OCI-LY1 (cell line): ENCODE measurements around the gene ZNF710.
"Not testable (repeated sequence)": the region's sequence is repeated elsewhere in the genome, so short reads cannot be mapped to it uniquely, and the experiment has no call there.

Experiments used
- H2AFZ ChIP-seq: fragments of 200-600 bp; sonication (generic), shearing (Covaris generic); 2 replicates; pipeline ENCODE4 v1.6.0; 2014; ENCODE audit warnings: antibody characterized with exemption, mild to moderate bottlenecking, low read length
- H3F3A ChIP-seq: fragments of 200-600 bp; sonication (generic), shearing (Covaris generic); 2 replicates; pipeline ENCODE4 v1.6.0; 2014; ENCODE audit warnings: mild to moderate bottlenecking, antibody characterized with exemption, low read length, moderate library complexity; ENCODE audit not compliant: insufficient read depth
- H3K27ac ChIP-seq: fragments of 200-600 bp; sonication (generic); 2 replicates; pipeline ENCODE4 v1.5.1; 2014; ENCODE audit warnings: low read length, mixed run types, mild to moderate bottlenecking, low read depth; ENCODE audit not compliant: poor library complexity, severe bottlenecking
- H3K27me3 ChIP-seq: fragments of 200-600 bp; sonication (generic); 2 replicates; pipeline ENCODE4 v1.6.0; 2014; ENCODE audit warnings: antibody characterized with exemption, mild to moderate bottlenecking, low read length, moderate library complexity; ENCODE audit not compliant: insufficient read depth
- H3K36me3 ChIP-seq: fragments of 200-600 bp; sonication (generic); 2 replicates; pipeline ENCODE4 v1.6.1; 2014; ENCODE audit warnings: mild to moderate bottlenecking, antibody characterized with exemption, low read length, moderate library complexity, mixed read lengths; ENCODE audit not compliant: insufficient read depth
- H3K4me1 ChIP-seq: fragments of 200-600 bp; sonication (generic); 2 replicates; pipeline ENCODE4 v1.5.1; 2014; ENCODE audit warnings: mild to moderate bottlenecking, low read length, moderate library complexity; ENCODE audit not compliant: insufficient read depth, severe bottlenecking
- H3K4me2 ChIP-seq: fragments of 200-600 bp; sonication (generic), shearing (Covaris generic); 2 replicates; pipeline ENCODE4 v1.6.1; 2014; ENCODE audit warnings: low read length
- H3K4me3 ChIP-seq: fragments of 200-600 bp; sonication (generic); 2 replicates; pipeline ENCODE4 v1.5.1; 2014; ENCODE audit warnings: low read length, low read depth, mild to moderate bottlenecking, mixed read lengths; ENCODE audit not compliant: poor library complexity, severe bottlenecking
- H3K79me2 ChIP-seq: fragments of 200-600 bp; shearing (Covaris generic); 2 replicates; pipeline ENCODE4 v1.6.1; 2016; ENCODE audit warnings: mixed run types, low read length, mixed read lengths; ENCODE audit not compliant: insufficient read depth
- H3K9ac ChIP-seq: fragments of 200-600 bp; sonication (generic), shearing (Covaris generic); 2 replicates; pipeline ENCODE4 v1.6.1; 2014; ENCODE audit warnings: mild to moderate bottlenecking, low read length, mixed read lengths
- H3K9me2 ChIP-seq: fragments of 200-600 bp; sonication (generic), shearing (Covaris generic); 2 replicates; pipeline ENCODE4 v1.6.1; 2014; ENCODE audit warnings: low read depth, mild to moderate bottlenecking, low read length, mixed read lengths
- H3K9me3 ChIP-seq: fragments of 200-600 bp; shearing (Covaris generic); 2 replicates; pipeline ENCODE4 v1.6.1; 2014; ENCODE audit warnings: low read length, mixed read lengths
- H4K20me1 ChIP-seq: fragments of 200-600 bp; sonication (generic), shearing (Covaris generic); 2 replicates; pipeline ENCODE4 v1.6.0; 2016; ENCODE audit warnings: mild to moderate bottlenecking, low read length; ENCODE audit not compliant: insufficient read depth
- CTCF ChIP-seq: fragments of 200-600 bp; sonication (generic), shearing (Covaris generic); IDR thresholded peaks from 2 replicates; pipeline ENCODE4 v1.5.1; 2017; ENCODE audit warnings: mild to moderate bottlenecking, antibody characterized with exemption, low read length, moderate library complexity, mixed read lengths
- EZH2 ChIP-seq: fragments of 200-600 bp; sonication (generic), shearing (Covaris generic); IDR thresholded peaks from 2 replicates; pipeline ENCODE4 v1.8.0; 2017; ENCODE audit warnings: borderline replicate concordance, mixed run types, mild to moderate bottlenecking, antibody characterized with exemption, low read length, moderate library complexity, mixed read lengths

ZNF710 gene

GRCh38 chr15:90001062-90001682 lies at the start of gene ZNF710:
TSS of gene ZNF710 (plus strand) at chr15:90001324. CDS start at chr15:90067138, 65,814 bp downstream.
- H3K4me1 ChIP-seq = peaks cover 51% of the 10 kb centered on the region
- H3K4me2 ChIP-seq = peak within 1 kb of the TSS; percentile 92
- no peaks in the 10 kb centered on the region for H3F3A ChIP-seq
- H3K9me2 ChIP-seq = no peaks in the 10 kb centered on the region
- H3K9ac ChIP-seq = peak within 1 kb of the TSS; percentile 83
- H3K27ac ChIP-seq = peak within 1 kb of the TSS; percentile 50
- no peaks in the 10 kb centered on the region for H3K27me3 ChIP-seq
- no peaks in the 10 kb centered on the region for H4K20me1 ChIP-seq
- peaks cover 13% of the 10 kb centered on the region; the same call in 1 of the 2 replicates for H3K36me3 ChIP-seq
- H3K4me3 ChIP-seq = peak within 1 kb of the TSS; percentile 80
- 0 out of 2 replicates have a peak, but pooled peaks cover 3% of the 10 kb centered on the region for H3K79me2 ChIP-seq
- H3K9me3 ChIP-seq = no peaks in the 10 kb centered on the region
- H2AFZ ChIP-seq = peak within 1 kb of the TSS; percentile 12; the same call in 1 of the 2 replicates
- no peak for TF ChIP-seq CTCF
- no peak for TF ChIP-seq EZH2

- Histone ChIP-seq H3K36me3 (no peaks in the 10 kb centered on the region), H3K9me2 (no peaks in the 10 kb centered on the region), H3K9ac (no peak overlapping the region), H3K4me3 (no peak overlapping the region), H2AFZ (no peak overlapping the region), H3K79me2 (no peaks in the 10 kb centered on the region), H3K4me2 (no peak overlapping the region), H4K20me1 (no peaks in the 10 kb centered on the region), H3K27me3 (no peaks in the 10 kb centered on the region), H3K4me1 (no peaks in the 10 kb centered on the region), H3F3A (no peaks in the 10 kb centered on the region), H3K27ac (no peak overlapping the region), H3K9me3 (no peaks in the 10 kb centered on the region)
- no peak for TF ChIP-seq CTCF
- no peak for TF ChIP-seq EZH2
Measured at GRCh38 chr15:89954541-89954940, 46.6 kb upstream of the ZNF710 start.

- not testable (repeated sequence) for H3K9ac ChIP-seq, H3K4me1 ChIP-seq, H3K9me3 ChIP-seq, H3F3A ChIP-seq, H3K27me3 ChIP-seq, H2AFZ ChIP-seq, H3K36me3 ChIP-seq, H4K20me1 ChIP-seq, H3K4me3 ChIP-seq, H3K4me2 ChIP-seq, H3K79me2 ChIP-seq, H3K9me2 ChIP-seq, H3K27ac ChIP-seq
Measured at GRCh38 chr15:89955449-89955998, 45.6 kb upstream of the ZNF710 start.
